GM12878 (cell line): ENCODE results near the gene JMJD6.

ENCODE experiments used
- ETV6 ChIP-seq, 2 experiments: fragments of 450-650 bp in 1 of 2; IDR thresholded peaks in 1 of 2; conservative IDR thresholded peaks in 1 of 2; 2 replicates each; pipeline ENCODE4 v1.6.1; 2014; ENCODE audit warnings: antibody characterized with exemption in 1 of 2, borderline replicate concordance in 1 of 2, low read depth in 1 of 2, mild to moderate bottlenecking in 1 of 2, moderate library complexity in 1 of 2
- POLR2A ChIP-seq: IDR thresholded peaks from 2 replicates; pipeline ENCODE4 v1.6.1; 2011; ENCODE audit warnings: low read depth, mild to moderate bottlenecking, low read length

DNA sequence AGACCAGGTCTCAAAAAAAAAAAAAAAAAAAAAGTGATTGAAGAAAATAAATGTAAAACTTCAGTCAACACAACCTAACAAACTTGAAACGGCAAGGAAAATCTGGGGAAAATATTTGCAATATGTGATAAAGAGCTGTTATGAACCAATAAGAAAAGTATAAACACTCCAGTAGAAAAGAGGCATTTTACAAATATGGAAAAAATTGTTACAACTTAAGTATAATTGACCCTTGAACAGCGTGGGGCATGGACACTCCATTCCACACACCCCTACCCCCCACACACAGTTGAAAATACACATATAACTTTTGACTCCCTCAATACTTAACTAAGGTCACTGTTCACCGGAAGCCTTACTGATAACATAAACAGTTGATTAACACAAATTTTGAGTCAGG lies 32.2 kb upstream of the JMJD6 start:
- TF ChIP-seq ETV6 (conservative IDR thresholded peaks at IDR 0.05 in 1 of 2, IDR thresholded peaks at IDR 0.05 in 1 of 2; ENCODE audit: borderline replicate concordance in 1 of 2, low read depth in 1 of 2) (no peak), POLR2A (no peak)
